ENCODE data around the gene ZNF483. TPM values are rescaled to one million over a fixed set of nuclear protein-coding genes. Genes with fewer than 3 reads are reported as not detected.
"Not testable (repeated sequence)": the region's sequence is repeated elsewhere in the genome, so short reads cannot be mapped to it uniquely, and the experiment has no call there.

Gene ZNF483
- total RNA-seq, 1 donor from 2014 or later = 2.4 TPM

DNA sequence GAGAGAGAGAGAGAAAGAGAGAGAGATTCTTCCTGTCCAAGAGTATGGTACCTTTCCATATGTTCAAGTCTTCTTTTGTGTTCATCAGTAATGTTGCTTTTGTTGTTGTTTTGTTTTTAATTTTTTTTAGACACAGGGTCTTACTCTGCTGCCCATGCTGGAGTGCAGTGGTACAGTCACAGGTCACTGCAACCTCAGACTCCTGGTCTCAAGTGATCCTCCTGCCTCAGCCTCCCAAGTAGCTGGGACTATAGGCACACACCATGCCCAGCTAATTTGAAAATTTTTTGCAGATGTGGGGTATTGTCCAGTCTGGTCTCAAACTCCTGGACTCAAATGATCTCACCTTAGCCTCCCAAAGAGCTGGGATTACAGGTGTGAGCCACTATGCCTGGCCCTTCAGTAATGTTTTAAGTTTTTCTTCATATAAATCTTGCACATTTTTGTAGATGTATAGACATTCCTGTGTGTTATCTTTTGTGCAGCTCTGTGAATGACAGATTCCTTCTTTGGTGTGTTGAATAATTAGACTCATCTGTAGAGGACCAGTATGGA is 36.3 kb downstream of the ZNF483 start:
- Mint-ChIP-seq H3K9me3 (peaks cover 24% of the 10 kb centered on the region), H3K36me3 (ENCODE audit: low read depth) (peaks cover 4% of the 10 kb centered on the region), H3K27ac (no peak overlapping the region), H3K4me1 (ENCODE audit: low read depth) (no peaks in the 10 kb centered on the region), H3K4me3 (no peak overlapping the region), H3K27me3 (ENCODE audit: insufficient read depth) (no peaks in the 10 kb centered on the region)
- DNase-seq (ENCODE audit: low spot score) = no peak
- intact Hi-C loops (cut with micrococcal nuclease) = no loop called here

GRCh38 chr9:111566234-111566633 is 41.3 kb downstream of the ZNF483 start:
- Mint-ChIP-seq H3K4me1 (ENCODE audit: low read depth) (no peaks in the 10 kb centered on the region), H3K36me3 (ENCODE audit: low read depth) (peaks cover 8% of the 10 kb centered on the region), H3K4me3 (no peak overlapping the region), H3K27me3 (ENCODE audit: insufficient read depth) (no peaks in the 10 kb centered on the region), H3K27ac (no peak overlapping the region), H3K9me3 (peaks cover 40% of the 10 kb centered on the region)
- no peak for DNase-seq (ENCODE audit: low spot score)
- intact Hi-C loops (cut with micrococcal nuclease) = no loop called here

DNA sequence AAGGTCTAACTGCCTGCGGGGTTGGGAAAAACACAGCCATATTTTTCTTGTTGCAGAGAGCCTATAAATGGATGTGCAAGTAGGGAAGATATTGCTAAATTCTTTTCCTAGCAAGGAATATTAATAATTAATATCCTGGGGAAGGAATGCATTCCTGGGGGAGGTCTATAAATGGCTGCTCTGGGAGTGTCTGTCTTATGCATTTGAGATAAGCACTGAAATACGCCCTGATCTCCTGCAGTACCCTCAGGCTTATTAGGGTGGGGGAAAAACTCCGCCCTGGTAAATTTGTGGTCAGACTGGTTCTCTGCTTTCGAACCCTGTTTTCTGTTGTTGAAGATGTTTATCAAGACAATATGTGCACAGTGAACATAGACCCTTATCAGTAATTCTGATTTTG is 43.1 kb downstream of the ZNF483 start:
- DNase-seq (ENCODE audit: low spot score); H3K4me1 Mint-ChIP-seq (ENCODE audit: low read depth); H3K4me3 Mint-ChIP-seq; H3K36me3 Mint-ChIP-seq (ENCODE audit: low read depth); intact Hi-C loops (cut with micrococcal nuclease); H3K27ac Mint-ChIP-seq; H3K27me3 Mint-ChIP-seq (ENCODE audit: insufficient read depth): not testable (repeated sequence)
- H3K9me3 Mint-ChIP-seq = peaks cover 40% of the 10 kb centered on the region

DNA sequence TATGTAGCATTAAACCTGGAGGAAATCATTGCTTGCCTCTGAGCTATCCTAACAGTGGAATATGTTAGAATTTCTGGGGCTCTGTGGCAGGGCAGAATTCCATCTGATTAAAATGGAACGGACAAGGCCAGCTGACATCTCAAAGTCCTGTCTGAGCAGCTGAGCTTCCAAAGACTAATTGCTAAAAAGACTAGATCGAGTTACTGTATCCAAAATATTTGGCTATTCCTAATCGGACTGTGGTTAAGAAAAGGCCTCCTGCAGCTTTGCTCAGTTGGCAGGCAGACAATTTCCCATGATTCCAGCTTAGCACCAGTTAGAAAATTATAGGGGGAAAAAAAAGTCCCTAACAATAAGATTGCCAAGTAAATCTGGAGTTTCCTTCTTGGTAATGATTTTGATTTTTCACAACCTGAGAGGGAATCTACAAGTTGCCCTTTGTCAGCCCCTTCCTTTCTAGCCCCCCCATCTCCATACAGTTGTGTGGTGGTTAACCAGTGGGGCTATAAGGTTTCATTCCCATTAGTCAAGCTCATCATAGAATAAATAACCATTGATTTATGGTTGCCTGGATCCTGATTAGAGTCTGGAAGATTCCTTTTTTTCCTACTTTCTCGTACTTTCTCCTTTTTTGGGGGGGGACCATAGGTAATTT is 48.1 kb downstream of the ZNF483 start:
- intact Hi-C loops (cut with micrococcal nuclease) = no loop called here
- Mint-ChIP-seq H3K9me3 (peaks cover 26% of the 10 kb centered on the region), H3K27ac (no peak overlapping the region), H3K4me3 (no peak overlapping the region), H3K27me3 (ENCODE audit: insufficient read depth) (no peaks in the 10 kb centered on the region), H3K36me3 (ENCODE audit: low read depth) (peaks cover 5% of the 10 kb centered on the region), H3K4me1 (ENCODE audit: low read depth) (no peaks in the 10 kb centered on the region)
- no peak for DNase-seq (ENCODE audit: low spot score)

- Mint-ChIP-seq H3K4me3 (no peak overlapping the region), H3K4me1 (ENCODE audit: low read depth) (no peaks in the 10 kb centered on the region), H3K27me3 (ENCODE audit: insufficient read depth) (peaks cover 3% of the 10 kb centered on the region), H3K36me3 (ENCODE audit: low read depth) (no peaks in the 10 kb centered on the region), H3K27ac (no peak overlapping the region), H3K9me3 (no peaks in the 10 kb centered on the region)
- intact Hi-C loops (cut with micrococcal nuclease) = no loop called here
- no peak for DNase-seq (ENCODE audit: low spot score)
These were observed 57.9 kb downstream of the ZNF483 start for GRCh38 chr9:111582888-111583287.

DNA sequence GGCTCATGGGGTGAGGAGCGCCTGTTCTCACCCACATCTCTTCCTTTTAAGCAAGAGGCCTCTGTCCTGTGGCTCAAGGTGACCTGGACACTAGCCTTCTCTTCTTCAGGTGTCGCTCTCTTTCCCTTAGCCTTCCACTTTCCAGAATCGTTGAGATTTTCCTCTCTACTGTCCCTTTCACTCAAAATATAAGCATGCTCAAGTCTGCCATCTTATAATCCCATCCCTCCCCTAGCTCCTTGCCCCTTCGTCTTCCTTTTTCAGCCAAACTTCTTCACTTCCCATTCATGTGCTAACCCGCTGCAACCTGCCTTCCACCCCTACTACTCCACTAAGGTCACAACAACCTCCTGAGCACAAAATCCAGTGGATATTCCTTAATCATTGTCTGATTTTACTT is 61.4 kb downstream of the ZNF483 start:
- Mint-ChIP-seq H3K9me3 (no peaks in the 10 kb centered on the region), H3K4me1 (ENCODE audit: low read depth) (no peaks in the 10 kb centered on the region), H3K4me3 (no peak overlapping the region), H3K36me3 (ENCODE audit: low read depth) (no peaks in the 10 kb centered on the region), H3K27ac (no peak overlapping the region), H3K27me3 (ENCODE audit: insufficient read depth) (no peaks in the 10 kb centered on the region)
- intact Hi-C loops (cut with micrococcal nuclease) = no loop called here
- DNase-seq (ENCODE audit: low spot score) = no peak

DNA sequence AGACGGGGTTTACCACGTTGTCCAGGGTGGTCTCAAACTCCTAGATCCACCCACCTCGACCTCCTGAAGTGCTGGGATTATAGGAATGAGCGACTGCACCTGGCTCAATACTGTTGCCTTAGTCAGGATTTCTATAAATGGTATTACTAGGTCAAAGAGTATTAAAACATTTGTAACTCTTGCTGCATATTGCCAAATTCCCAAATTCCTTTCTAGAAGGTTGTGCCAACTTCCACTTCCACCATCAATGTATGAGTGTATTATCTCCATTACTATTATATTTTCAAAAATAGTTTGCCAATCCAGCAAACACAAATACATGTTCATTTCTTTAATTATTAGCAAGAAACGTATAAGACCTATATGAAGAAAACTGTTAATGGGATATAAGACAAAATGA is 63.9 kb downstream of the ZNF483 start:
- Mint-ChIP-seq H3K9me3 (no peaks in the 10 kb centered on the region), H3K36me3 (ENCODE audit: low read depth) (no peaks in the 10 kb centered on the region), H3K27me3 (ENCODE audit: insufficient read depth) (peaks cover 2% of the 10 kb centered on the region), H3K4me3 (no peak overlapping the region), H3K27ac (no peak overlapping the region), H3K4me1 (ENCODE audit: low read depth) (no peaks in the 10 kb centered on the region)
- intact Hi-C loops (cut with micrococcal nuclease) = no loop called here
- no peak for DNase-seq (ENCODE audit: low spot score)

- peak; percentile 35 for DNase-seq (ENCODE audit: low spot score)
- no peaks in the 10 kb centered on the region for H3K36me3 Mint-ChIP-seq (ENCODE audit: low read depth)
- H3K27me3 Mint-ChIP-seq (ENCODE audit: insufficient read depth) = peaks cover 33% of the 10 kb centered on the region
- H3K27ac Mint-ChIP-seq = no peak overlapping the region
- H3K4me3 Mint-ChIP-seq = peak overlapping the region; percentile 83
- intact Hi-C loops (cut with micrococcal nuclease) = loop anchor here (1.0 to 2.0 kb wide), 5 partner anchors 33 to 477 kb away; partner anchors contain the start of genes DNAJC25 and ECPAS
- peaks cover 24% of the 10 kb centered on the region for H3K4me1 Mint-ChIP-seq (ENCODE audit: low read depth)
- no peaks in the 10 kb centered on the region for H3K9me3 Mint-ChIP-seq
These were observed 73.1 kb downstream of the ZNF483 start for GRCh38 chr9:111597852-111598732.

DNA sequence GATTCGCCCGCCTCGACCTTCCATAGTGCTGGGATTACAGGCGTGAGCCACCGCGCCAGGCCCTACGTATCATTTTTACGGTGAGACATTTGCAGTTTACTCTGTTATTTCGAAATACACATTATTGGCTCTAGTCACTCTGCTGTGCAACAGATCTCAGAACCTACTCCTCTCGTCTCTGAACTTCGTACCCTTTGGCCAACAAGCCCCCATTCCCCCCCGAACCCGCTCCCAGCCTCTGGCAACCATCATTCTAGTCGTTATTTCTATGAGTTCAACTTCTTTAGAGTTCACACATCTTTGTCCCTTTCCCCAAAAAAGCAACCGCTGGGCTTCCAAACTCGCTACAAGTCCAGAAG is 73.7 kb downstream of the ZNF483 start:
- Mint-ChIP-seq H3K36me3 (ENCODE audit: low read depth) (no peaks in the 10 kb centered on the region), H3K27me3 (ENCODE audit: insufficient read depth) (peaks cover 34% of the 10 kb centered on the region)
- DNase-seq (ENCODE audit: low spot score) = no peak

DNA sequence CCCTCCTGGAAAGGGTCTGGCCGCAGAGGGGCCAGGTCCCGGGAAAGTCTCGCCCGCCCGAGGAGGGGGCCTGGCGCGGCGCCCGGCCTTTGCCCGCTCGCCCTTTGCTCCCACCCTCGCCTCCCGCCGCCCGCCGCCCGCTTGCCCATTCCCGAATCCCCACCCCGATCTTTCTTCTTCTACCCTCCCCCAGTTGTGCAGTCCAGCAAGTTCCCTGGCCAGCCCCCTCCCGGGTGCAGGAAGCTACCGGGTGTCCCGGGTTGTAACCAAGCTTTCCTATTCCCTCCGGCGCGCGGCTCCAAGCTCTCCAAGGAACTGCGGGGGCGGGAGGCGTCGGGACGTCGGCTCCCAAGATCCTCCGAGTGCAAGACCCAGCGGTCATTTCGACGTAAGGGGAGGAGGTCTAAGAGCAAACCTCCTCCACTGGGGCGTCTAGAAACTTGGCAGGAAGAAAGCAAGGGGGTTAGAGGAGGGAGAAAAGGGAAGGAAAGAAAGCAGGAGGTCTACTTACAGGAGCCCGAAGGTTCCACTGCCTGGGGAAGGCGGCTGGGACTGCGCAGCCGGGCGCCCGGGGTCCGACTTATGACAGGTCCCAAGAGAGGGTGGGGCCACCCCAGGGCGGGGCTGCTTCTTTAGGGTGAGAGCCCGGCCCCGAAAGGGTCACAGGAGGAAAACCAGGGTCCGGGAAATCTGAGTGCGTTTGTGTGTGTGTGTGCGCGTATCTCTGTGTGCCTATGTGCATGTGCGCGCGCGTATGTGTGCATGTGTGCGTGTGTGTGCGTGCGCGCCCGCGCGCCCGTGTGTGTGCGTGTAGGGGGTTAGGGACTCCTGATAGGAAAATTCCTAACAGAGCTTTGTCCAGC is 74.3 kb downstream of the ZNF483 start, which contains the start of gene PTGR1:
Gene PTGR1, minus strand, starts transcription at position 556 of the 863 bp plus-strand sequence. CDS start 2,225 bp downstream, outside the sequence.
- Mint-ChIP-seq H3K9me3 (no peaks in the 10 kb centered on the region), H3K36me3 (ENCODE audit: low read depth) (no peaks in the 10 kb centered on the region), H3K27me3 (ENCODE audit: insufficient read depth) (peaks cover 34% of the 10 kb centered on the region), H3K27ac (no peak within 1 kb of the TSS), H3K4me1 (ENCODE audit: low read depth) (peaks cover 24% of the 10 kb centered on the region), H3K4me3 (peak within 1 kb of the TSS; percentile 92)
- intact Hi-C loops (cut with micrococcal nuclease) = loop anchor here (2.0 kb wide), 2 partner anchors 115 to 475 kb away; partner anchors contain the start of gene ECPAS
- DNase-seq (ENCODE audit: low spot score) = no peak

More for the DNA sequence above, 73.7 kb downstream of the ZNF483 start:
- Mint-ChIP-seq H3K4me3 (peak overlapping the region; percentile 83), H3K4me1 (ENCODE audit: low read depth) (peaks cover 24% of the 10 kb centered on the region), H3K9me3 (no peaks in the 10 kb centered on the region), H3K27ac (no peak overlapping the region)
- intact Hi-C loops (cut with micrococcal nuclease) = loop anchor here (1.0 to 2.0 kb wide), 4 partner anchors 65 to 476 kb away; partner anchors contain the start of gene ECPAS

DNA sequence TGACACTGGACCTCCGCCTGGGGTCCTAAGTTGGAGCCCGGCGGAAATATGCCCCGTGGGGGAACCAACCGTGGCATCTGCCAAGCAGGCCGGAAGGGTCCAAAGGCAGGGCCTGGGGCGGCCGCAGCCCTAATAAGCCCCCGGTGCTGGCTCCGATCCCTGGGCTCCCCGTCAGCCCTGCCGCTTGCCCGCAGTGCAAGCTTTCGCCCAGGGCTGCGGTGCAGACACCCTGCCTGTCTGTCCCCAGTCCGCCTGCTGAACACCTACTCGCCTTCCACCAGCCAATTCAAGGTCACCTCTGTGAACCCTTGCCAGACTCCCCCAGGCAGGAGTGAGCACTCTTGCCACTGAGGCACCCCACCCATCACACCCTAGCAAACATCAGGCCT is 75.0 kb downstream of the ZNF483 start:
- DNase-seq (ENCODE audit: low spot score) = no peak
- Mint-ChIP-seq H3K4me3 (peak overlapping the region; percentile 92), H3K27ac (no peak overlapping the region), H3K4me1 (ENCODE audit: low read depth) (peaks cover 24% of the 10 kb centered on the region), H3K9me3 (no peaks in the 10 kb centered on the region), H3K27me3 (ENCODE audit: insufficient read depth) (peaks cover 37% of the 10 kb centered on the region), H3K36me3 (ENCODE audit: low read depth) (no peaks in the 10 kb centered on the region)
- intact Hi-C loops (cut with micrococcal nuclease) = loop anchor here (2.0 kb wide), 2 partner anchors 115 to 475 kb away; partner anchors contain the start of gene ECPAS

DNA sequence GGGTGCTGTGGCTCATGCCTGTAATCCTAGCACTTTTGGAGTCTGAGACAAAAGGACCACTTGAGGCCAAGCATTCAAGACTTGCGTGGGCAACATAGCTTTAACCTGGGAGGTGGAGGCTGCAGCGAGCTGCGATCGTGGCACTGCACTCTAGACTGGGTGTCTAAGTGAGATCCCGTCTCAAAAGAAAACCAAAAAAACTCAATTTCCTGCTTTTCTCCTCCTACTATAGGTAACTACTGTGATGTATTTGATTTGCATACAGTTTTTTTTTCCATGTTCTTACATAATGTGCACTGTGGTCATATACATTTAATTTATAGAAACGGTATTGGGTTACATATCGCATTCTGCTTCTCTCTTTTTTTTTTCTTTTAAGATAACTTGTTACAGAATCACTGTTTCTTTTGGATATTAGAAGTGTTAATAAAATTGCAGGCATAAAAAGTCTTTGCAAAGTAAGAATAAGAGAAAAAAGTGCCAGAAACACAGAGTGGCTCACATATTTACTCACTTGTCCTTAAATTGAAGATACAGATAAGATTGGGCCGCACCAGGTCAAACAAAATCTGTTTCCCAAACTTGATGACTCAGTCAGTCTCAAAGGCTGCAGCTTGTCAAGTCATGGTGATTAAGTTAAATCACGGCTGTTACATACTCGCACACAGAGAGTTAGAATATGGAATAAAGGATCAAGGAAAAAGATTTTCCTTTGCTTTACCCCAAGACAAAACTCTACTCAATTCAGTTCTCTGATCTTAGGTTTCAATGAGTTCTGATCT is 76.4 kb downstream of the ZNF483 start:
- no peaks in the 10 kb centered on the region for H3K36me3 Mint-ChIP-seq (ENCODE audit: low read depth)
- no peak overlapping the region for H3K27ac Mint-ChIP-seq
- peaks cover 38% of the 10 kb centered on the region for H3K27me3 Mint-ChIP-seq (ENCODE audit: insufficient read depth)

More for the DNA sequence above, 76.4 kb downstream of the ZNF483 start:
- no peak overlapping the region for H3K4me3 Mint-ChIP-seq
- DNase-seq (ENCODE audit: low spot score) = no peak
- peaks cover 24% of the 10 kb centered on the region for H3K4me1 Mint-ChIP-seq (ENCODE audit: low read depth)
- no peaks in the 10 kb centered on the region for H3K9me3 Mint-ChIP-seq
- intact Hi-C loops (cut with micrococcal nuclease) = no loop called here

Measured in activated T-helper 1 cell treated with anti-CD3 and anti-CD28 coated beads, Interleukin-12 subunit alpha, Interleukin-12 subunit beta, Interleukin-2, Interleukin-4 antibody, amounts not matched to agents 30 ng/mL and 10 ng/mL and 1 ng/mL, durations not matched to agents 14 hours and 24 hours and 36 hours (primary cell).